Kidney epithelial cell (primary cell): ENCODE results near the gene ETV1. TPM values are rescaled to one million over a fixed set of nuclear protein-coding genes. Genes with fewer than 3 reads are reported as not detected.

Experiments used
- DNase-seq: peaks from one replicate; pipeline ENCODE4 v3.0.0-alpha.2; 2010; ENCODE audit warnings: low read depth
- H3K27me3 ChIP-seq: 2 replicates; pipeline ENCODE4 v1.6.0; 2011; ENCODE audit warnings: low read length; ENCODE audit not compliant: control insufficient read depth, insufficient read depth
- H3K36me3 ChIP-seq: 2 replicates; pipeline ENCODE4 v1.5.1; 2011; ENCODE audit warnings: low read length; ENCODE audit not compliant: control insufficient read depth, insufficient read depth
- H3K4me3 ChIP-seq: 2 replicates; pipeline ENCODE4 v1.5.1; 2011; ENCODE audit warnings: low read depth, mild to moderate bottlenecking, control low read depth, low read length
- total RNA-seq: library from RNA; depleted of rRNA; stranded (reverse); fragments of >200 nt; gene quantifications from 2 replicates; pipeline ENCODE4 v1.2.3, GENCODE V29; 2015
- TF ChIP-seq, protein P1 (sequence below): IDR thresholded peaks from 2 replicates; pipeline ENCODE4 v1.5.1; 2011; ENCODE audit warnings: mild to moderate bottlenecking, moderate library complexity, low read length, control low read depth, inconsistent platforms; ENCODE audit not compliant: insufficient read depth, poor library complexity, severe bottlenecking

ETV1 gene
- total RNA-seq, 1 donor from 2014 or later = 6.1 TPM

DNA sequence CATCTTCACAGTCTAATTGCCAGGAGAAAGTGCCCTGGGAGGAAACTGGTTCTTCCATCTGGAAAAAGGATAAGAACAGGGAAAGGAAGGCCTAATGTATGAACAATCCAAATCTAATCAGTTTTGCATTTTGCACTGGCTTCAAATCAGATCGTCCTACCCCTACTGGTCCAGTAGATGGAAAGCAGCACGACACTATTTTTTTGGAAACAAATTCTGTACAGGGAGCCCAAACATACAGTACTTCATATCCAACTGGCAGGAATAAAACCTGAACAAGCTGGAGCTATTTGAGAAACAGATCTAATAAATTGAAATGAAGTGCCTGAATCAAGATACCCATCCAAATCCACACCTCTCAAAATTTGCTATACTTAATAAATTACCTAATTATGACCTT lies 36.5 kb downstream of the ETV1 start:
- no peak overlapping the region for H3K4me3 ChIP-seq
- H3K36me3 ChIP-seq = no peaks in the 10 kb centered on the region
- no peaks in the 10 kb centered on the region for H3K27me3 ChIP-seq
- TF ChIP-seq, protein P1, sequence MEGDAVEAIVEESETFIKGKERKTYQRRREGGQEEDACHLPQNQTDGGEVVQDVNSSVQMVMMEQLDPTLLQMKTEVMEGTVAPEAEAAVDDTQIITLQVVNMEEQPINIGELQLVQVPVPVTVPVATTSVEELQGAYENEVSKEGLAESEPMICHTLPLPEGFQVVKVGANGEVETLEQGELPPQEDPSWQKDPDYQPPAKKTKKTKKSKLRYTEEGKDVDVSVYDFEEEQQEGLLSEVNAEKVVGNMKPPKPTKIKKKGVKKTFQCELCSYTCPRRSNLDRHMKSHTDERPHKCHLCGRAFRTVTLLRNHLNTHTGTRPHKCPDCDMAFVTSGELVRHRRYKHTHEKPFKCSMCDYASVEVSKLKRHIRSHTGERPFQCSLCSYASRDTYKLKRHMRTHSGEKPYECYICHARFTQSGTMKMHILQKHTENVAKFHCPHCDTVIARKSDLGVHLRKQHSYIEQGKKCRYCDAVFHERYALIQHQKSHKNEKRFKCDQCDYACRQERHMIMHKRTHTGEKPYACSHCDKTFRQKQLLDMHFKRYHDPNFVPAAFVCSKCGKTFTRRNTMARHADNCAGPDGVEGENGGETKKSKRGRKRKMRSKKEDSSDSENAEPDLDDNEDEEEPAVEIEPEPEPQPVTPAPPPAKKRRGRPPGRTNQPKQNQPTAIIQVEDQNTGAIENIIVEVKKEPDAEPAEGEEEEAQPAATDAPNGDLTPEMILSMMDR = no peak
- DNase-seq = no peak

DNA sequence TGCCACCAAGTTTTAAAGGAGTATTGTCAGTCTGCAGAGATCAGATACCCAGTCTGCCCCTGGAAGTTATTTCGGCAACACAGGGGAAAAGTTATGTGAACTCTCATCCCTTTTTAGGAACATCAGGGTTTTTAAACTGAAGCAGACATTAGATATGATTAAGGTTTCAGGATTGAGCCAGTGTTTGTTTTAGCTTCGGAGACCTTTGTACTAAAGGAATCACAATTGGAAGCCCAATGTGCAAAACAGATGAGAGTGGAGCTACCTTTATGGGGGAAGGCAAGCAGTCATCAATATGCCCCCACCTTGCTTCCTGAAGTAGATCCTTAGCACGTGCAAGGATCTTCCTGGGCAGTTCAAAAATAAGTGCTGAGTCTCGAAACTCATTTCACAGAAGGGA lies 39.5 kb downstream of the ETV1 start:
- Histone ChIP-seq H3K36me3 (no peaks in the 10 kb centered on the region), H3K4me3 (no peak overlapping the region), H3K27me3 (no peaks in the 10 kb centered on the region)
- TF ChIP-seq, protein P1 = no peak
- no peak for DNase-seq

DNA sequence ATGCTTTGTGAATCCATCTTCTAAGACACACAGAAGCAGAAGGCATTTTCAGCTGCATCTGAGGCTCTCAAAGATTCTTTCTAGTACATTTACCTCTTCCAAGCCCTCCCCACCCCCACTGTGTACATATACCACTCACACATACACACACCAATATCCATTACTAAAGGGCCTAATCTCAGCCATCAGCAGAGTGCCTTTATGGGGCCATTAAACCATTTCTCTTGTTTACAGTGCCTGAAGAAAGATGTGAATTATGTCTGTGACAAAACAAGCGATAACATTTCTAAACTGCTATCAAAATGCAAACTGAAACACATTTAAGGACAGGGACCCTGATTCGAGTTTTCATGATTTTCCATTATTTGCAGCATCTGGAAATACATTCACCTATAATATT lies 40.0 kb downstream of the ETV1 start:
- no peak for DNase-seq
- H3K27me3 ChIP-seq = no peaks in the 10 kb centered on the region
- H3K4me3 ChIP-seq = no peak overlapping the region
- TF ChIP-seq, protein P1 = no peak
- no peaks in the 10 kb centered on the region for H3K36me3 ChIP-seq

DNA sequence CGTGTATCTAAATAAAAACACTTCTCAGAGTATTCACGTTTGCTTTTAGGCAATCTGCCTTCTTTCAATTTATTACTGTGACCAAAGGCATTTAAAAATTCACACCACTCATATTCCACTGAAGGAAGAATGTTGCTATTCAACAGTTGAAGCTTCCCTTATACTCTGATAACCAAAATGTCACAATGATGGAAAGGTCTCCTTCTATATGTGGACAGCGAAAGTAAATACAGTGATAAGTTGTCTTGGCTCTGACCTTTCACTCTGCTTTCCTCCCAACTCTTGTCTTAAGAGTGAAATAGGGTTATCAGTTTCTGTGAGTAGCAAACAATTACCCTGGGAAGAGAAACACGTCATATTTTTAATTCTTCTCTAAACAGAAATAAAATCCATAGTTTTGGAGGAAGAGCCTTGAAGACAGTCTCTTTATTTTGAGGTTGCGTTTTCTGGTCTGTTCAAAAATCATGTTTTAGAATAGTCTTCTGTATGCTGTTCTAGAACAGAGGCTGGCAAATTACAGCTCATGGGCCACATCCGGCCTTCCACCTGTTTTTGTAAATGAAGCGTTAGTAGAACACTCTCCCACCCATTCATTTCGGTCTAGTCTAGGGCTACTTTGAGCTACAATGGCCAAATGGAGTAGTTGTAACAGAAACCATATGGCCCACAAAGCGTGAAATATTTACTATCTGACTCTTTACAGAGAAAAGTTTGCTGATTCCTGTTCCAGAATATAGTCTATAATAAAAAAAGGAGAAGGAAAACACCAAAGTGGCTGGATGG lies 41.3 kb downstream of the ETV1 start:
- TF ChIP-seq, protein P1 = no peak
- no peak for DNase-seq
- no peaks in the 10 kb centered on the region for H3K36me3 ChIP-seq
- no peak overlapping the region for H3K4me3 ChIP-seq
- no peaks in the 10 kb centered on the region for H3K27me3 ChIP-seq

DNA sequence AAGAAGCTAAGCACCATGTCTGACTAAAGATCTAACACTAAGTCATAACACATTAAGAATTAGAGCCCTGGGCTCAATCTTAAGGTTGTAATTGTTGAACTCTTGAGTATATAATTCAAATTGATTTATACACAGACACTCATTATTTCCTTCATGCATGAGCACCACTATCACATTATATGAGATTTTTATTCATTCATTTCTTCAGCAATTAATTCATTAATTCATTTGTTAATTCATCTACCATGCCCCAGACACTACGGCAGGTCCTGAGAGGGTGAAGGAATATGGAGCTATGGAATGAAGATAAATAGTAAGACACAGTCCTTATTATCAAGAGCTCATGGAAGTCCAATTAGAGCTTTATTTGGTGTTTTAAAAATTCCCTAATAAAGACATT lies 41.9 kb downstream of the ETV1 start:
- TF ChIP-seq, protein P1 = no peak
- no peaks in the 10 kb centered on the region for H3K36me3 ChIP-seq

DNA sequence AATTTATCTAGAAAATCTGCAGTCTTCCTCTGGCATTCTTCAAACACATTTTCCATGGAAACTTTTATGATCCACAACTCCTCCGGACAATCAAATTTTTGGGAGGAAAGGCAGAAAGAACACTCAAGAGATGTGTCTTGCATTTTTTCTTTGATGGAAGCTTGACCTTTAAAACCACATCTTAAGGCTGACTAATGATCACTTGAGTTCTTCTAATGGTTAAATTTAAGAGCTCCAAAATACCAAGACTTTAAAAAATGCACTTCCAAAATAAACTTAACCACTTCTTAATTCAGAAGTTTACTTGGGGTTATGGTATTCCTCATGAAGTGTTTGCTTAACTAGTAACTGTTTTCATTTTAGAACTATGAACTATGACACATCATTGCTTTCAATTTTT lies 43.3 kb downstream of the ETV1 start:
- H3K36me3 ChIP-seq = no peaks in the 10 kb centered on the region
- H3K27me3 ChIP-seq = no peaks in the 10 kb centered on the region
- no peak overlapping the region for H3K4me3 ChIP-seq
- TF ChIP-seq, protein P1 = no peak
- DNase-seq = peak; percentile 29

More for the DNA sequence above, 41.9 kb downstream of the ETV1 start:
- no peak overlapping the region for H3K4me3 ChIP-seq
- no peak for DNase-seq
- no peaks in the 10 kb centered on the region for H3K27me3 ChIP-seq
